Endothelial cell of umbilical vein (primary cell): Measurements from ENCODE around the gene CDKL2. TPM values are rescaled to one million over a fixed set of nuclear protein-coding genes. Genes with fewer than 3 reads are reported as not detected.

Experiments
- BruUV-seq: library from RNA; stranded (reverse); fragments of 400-500 nt; replicated peaks from 2 replicates; lab custom pipeline; 2021; lab: Mats Ljungman, UMichigan
- CTCF ChIA-PET: fragments of 300-600, 350-600 bp; sonication (Branson Sonifier 250); formaldehyde crosslinking; loops from one replicate; lab custom pipeline; 2021; ENCODE audit warnings: antibody characterized with exemption, inconsistent platforms; lab: Charles Lee
- POLR2A ChIA-PET: fragments of 300-600, 350-600 bp; sonication (Branson Sonifier 250); formaldehyde crosslinking; loops from one replicate; lab custom pipeline; 2021; ENCODE audit warnings: antibody characterized with exemption, inconsistent platforms; lab: Charles Lee
- DNase-seq: peaks from one replicate; pipeline ENCODE4 v3.0.0-alpha.2; 2011; ENCODE audit warnings: low read depth, low spot score
- FAIRE-seq: peaks from 2 replicates; lab custom pipeline; 2011; peaks lifted over from hg19 to GRCh38; lab: Jason Lieb, UNC
- H2AFZ ChIP-seq: 2 replicates; pipeline ENCODE4 v1.6.0; 2012; ENCODE audit warnings: low read depth, low read length, control low read depth, inconsistent platforms
- H3K27ac ChIP-seq: 2 replicates; pipeline ENCODE4 v1.5.1; 2011; ENCODE audit warnings: low read depth, mild to moderate bottlenecking, control low read depth, low read length, moderate library complexity; ENCODE audit not compliant: insufficient read depth
- H3K27me3 ChIP-seq, 2 experiments: 2 replicates each; pipeline versions ENCODE4 v1.6.0 to v1.6.1; 2011; ENCODE audit warnings: low read length in 2 of 2, mixed read lengths in 1 of 2; ENCODE audit not compliant: control insufficient read depth in 2 of 2, insufficient read depth in 2 of 2
- H3K36me3 ChIP-seq, 2 experiments: 2 replicates in 1 of 2; 3 replicates in 1 of 2; pipeline ENCODE4 v1.5.1; 2011; ENCODE audit warnings: low read length in 2 of 2, mild to moderate bottlenecking in 1 of 2, moderate library complexity in 1 of 2; ENCODE audit not compliant: control insufficient read depth in 2 of 2, insufficient read depth in 2 of 2; ENCODE audit errors: extremely low read depth in 1 of 2
- H3K4me1 ChIP-seq: 3 replicates; pipeline ENCODE4 v1.5.1; 2011; ENCODE audit warnings: mild to moderate bottlenecking, low read length; ENCODE audit not compliant: control insufficient read depth, insufficient read depth; ENCODE audit errors: extremely low read depth
- H3K4me2 ChIP-seq: 2 replicates; pipeline ENCODE4 v1.6.1; 2011; ENCODE audit warnings: low read length, control low read depth, mixed read lengths; ENCODE audit not compliant: insufficient read depth
- H3K4me3 ChIP-seq, 3 experiments: fragments of 200-600 bp in 1 of 3; sonication (generic), shearing (Covaris generic) in 1 of 3; replicated peaks in 1 of 3; 2 replicates each; pipeline ENCODE4 v1.5.1; 2011 to 2016; ENCODE audit warnings: control low read depth in 3 of 3, low read length in 3 of 3, mild to moderate bottlenecking in 2 of 3, inconsistent platforms in 1 of 3, low read depth in 1 of 3, moderate library complexity in 1 of 3; ENCODE audit not compliant: insufficient read depth in 1 of 3
- H3K79me2 ChIP-seq: 2 replicates; pipeline ENCODE4 v1.6.0; 2012; ENCODE audit warnings: low read length, inconsistent platforms; ENCODE audit not compliant: control insufficient read depth, insufficient read depth
- H3K9ac ChIP-seq: replicated peaks from 2 replicates; pipeline ENCODE3; 2011; ENCODE audit warnings: low read length, control low read depth; ENCODE audit not compliant: insufficient read depth; ENCODE audit errors: extremely low read depth
- H3K9me1 ChIP-seq: replicated peaks from 3 replicates; pipeline ENCODE4 v1.6.0; 2011; ENCODE audit warnings: mild to moderate bottlenecking, low read length; ENCODE audit not compliant: control insufficient read depth, insufficient read depth; ENCODE audit errors: extremely low read depth
- H3K9me3 ChIP-seq: replicated peaks from 2 replicates; pipeline ENCODE4 v1.5.1; 2012; ENCODE audit warnings: low read length, inconsistent platforms; ENCODE audit not compliant: control insufficient read depth, insufficient read depth
- H4K20me1 ChIP-seq: replicated peaks from 2 replicates; pipeline ENCODE3; 2011; ENCODE audit warnings: mild to moderate bottlenecking, low read length; ENCODE audit not compliant: control insufficient read depth, insufficient read depth; ENCODE audit errors: extremely low read depth
- CTCF ChIP-seq, 2 donors: IDR thresholded peaks; 1 replicate in 1 of 2; 2 replicates in 1 of 2; pipeline ENCODE4 v1.5.1; 2011; ENCODE audit warnings: low read length in 2 of 2, mild to moderate bottlenecking in 2 of 2, moderate library complexity in 2 of 2, control low read depth in 1 of 2, inconsistent platforms in 1 of 2, low read depth in 1 of 2; ENCODE audit not compliant: insufficient read depth in 1 of 2; ENCODE audit errors: extremely low read depth in 1 of 2
- EZH2 ChIP-seq: IDR thresholded peaks from 2 replicates; pipeline ENCODE4 v1.6.1; 2012; ENCODE audit warnings: borderline replicate concordance, low read depth, mild to moderate bottlenecking, moderate library complexity, low read length, inconsistent platforms; ENCODE audit not compliant: severe bottlenecking
- FOS ChIP-seq: IDR thresholded peaks from 2 replicates; pipeline ENCODE4 v1.6.1; 2011; ENCODE audit warnings: mild to moderate bottlenecking, low read length, moderate library complexity, borderline replicate concordance; ENCODE audit not compliant: insufficient read depth
- GATA2 ChIP-seq: IDR thresholded peaks from 2 replicates; pipeline ENCODE4 v1.7.0; 2011; ENCODE audit warnings: low read depth, mild to moderate bottlenecking, moderate library complexity, mixed read lengths, low read length; ENCODE audit not compliant: insufficient read length, insufficient read depth
- JUN ChIP-seq: IDR thresholded peaks from 2 replicates; pipeline ENCODE4 v1.6.1; 2011; ENCODE audit warnings: borderline replicate concordance, low read depth; ENCODE audit not compliant: insufficient read length, insufficient read depth
- MAX ChIP-seq: IDR thresholded peaks from 2 replicates; pipeline ENCODE4 v1.6.1; 2011; ENCODE audit not compliant: insufficient read depth, insufficient read length
- MYC ChIP-seq: IDR thresholded peaks from one replicate; pipeline ENCODE4 v1.6.1; 2011; ENCODE audit warnings: mild to moderate bottlenecking, low read depth, low read length
- POLR2A ChIP-seq: IDR thresholded peaks from 2 replicates; pipeline ENCODE4 v1.6.1; 2012; ENCODE audit warnings: low read depth, mild to moderate bottlenecking, control low read depth, low read length
- POLR2AphosphoS5 ChIP-seq: IDR thresholded peaks from 2 replicates; pipeline ENCODE4 v1.6.1; 2012; ENCODE audit warnings: low read depth, mild to moderate bottlenecking, control low read depth, low read length, moderate library complexity; ENCODE audit not compliant: insufficient read depth
- dilution Hi-C: fragments of 300-500 bp; cut with MboI; formaldehyde crosslinking; loops from one replicate; pipeline ENCODE4 v1.15.0; 2019; ENCODE audit warnings: low sequenced_read_pairs; ENCODE audit not compliant: extremely low pct_ligation_motif_present
- intact Hi-C: fragments of 100-400 bp; cut with micrococcal nuclease; formaldehyde crosslinking; loops from one replicate; pipeline ENCODE4 v1.10.0; 2022
- polyA plus RNA-seq, 4 experiments: library from polyadenylated mRNA; depleted of rRNA in 3 of 4; stranded (reverse) in 3 of 4; unstranded in 1 of 4; fragments of >200 nt; gene quantifications; 2 replicates each; pipeline versions ENCODE4 v1.2.1 to v1.2.3, GENCODE V29; 2011 to 2012; ENCODE audit warnings: missing spikeins in 1 of 4
- small RNA-seq: library from RNA; depleted of rRNA; stranded (forward); fragments of <200 nt; gene quantifications from one replicate; pipeline ENCODE3, GENCODE V24; 2012; ENCODE audit warnings: low replicate concordance, low read depth; ENCODE audit not compliant: insufficient read depth, insufficient read length
- total RNA-seq: library from RNA; stranded (reverse); gene quantifications from 2 replicates; pipeline ENCODE4 v1.2.3, GENCODE V29; 2021

The CDKL2 gene
- total and polyA plus RNA-seq, 2 donors (not counting 3 experiments of a cell fraction or from before 2014, with no cell fraction given): 0.23 to 0.55 TPM

DNA sequence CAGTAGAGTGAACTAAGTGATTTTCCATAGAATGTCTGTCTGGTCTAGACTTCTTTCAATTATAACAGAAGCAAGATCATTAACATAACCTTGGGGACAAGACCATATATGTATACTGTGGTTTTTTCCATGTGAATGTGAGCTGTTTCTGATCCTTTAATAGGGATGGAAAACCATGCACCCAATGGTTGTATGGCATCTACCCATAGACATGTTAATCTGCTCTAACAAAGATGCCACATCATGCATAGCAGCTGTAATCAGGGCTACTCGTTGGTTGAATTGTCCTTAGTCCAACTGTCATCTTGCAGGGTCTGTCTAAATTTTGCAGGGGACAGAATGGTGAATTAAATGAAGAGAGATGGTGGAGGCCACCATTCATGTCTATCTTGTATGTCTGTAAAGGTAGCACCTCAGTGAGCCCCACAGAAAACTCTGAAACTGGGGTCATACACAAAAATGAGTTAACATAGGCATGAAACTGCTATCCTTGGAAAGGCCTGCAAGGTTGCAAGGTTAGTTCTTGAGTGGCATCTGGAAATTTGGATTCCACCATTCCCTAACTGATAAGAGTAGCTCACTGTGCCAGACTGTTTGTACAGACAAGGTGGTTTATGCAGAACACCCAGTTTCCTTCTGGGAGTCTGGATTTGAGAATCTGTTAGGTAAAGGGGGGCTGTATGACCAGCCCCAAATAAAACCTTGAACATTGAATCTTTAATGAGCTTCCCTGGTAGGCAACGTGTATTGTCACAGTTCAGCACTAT, 99.6 kb downstream of the CDKL2 start:
- peaks cover 0 to 3% of the 10 kb centered on the region in 2 experiments for H3K36me3 ChIP-seq
- CTCF ChIA-PET: interaction anchor here (1.1 to 1.5 kb wide), 2 partner anchors 9 kb away, joined by 3 read pairs; no protein-coding TSS in a partner anchor
- intact Hi-C loops (no loop called here), dilution Hi-C loops (no loop called here)
- H3K79me2 ChIP-seq: no peaks in the 10 kb centered on the region
- DNase-seq (no peak), FAIRE-seq (no peak)
- BruUV-seq: no TSS peak
- no peaks in the 10 kb centered on the region for H3K4me1 ChIP-seq
- H3K4me2 ChIP-seq: no peak overlapping the region
- no peaks in the 10 kb centered on the region for H4K20me1 ChIP-seq
- H3K9ac ChIP-seq: no peak overlapping the region
- H3K9me3 ChIP-seq: no peaks in the 10 kb centered on the region
- POLR2A ChIA-PET: interaction anchor here (0.5 kb wide), 1 partner anchor 81 kb away, joined by 4 read pairs; no protein-coding TSS in a partner anchor
- H3K27ac ChIP-seq: no peak overlapping the region
- H2AFZ ChIP-seq: no peak overlapping the region
- TF ChIP-seq POLR2AphosphoS5 (no peak), MYC (no peak), MAX (no peak), GATA2 (no peak), FOS (no peak), POLR2A (no peak), EZH2 (no peak), JUN (no peak), CTCF (IDR thresholded peaks at IDR 0.05; ENCODE audit: extremely low read depth in 1 of 2, insufficient read depth in 1 of 2, low read depth in 1 of 2, low read length in 2 of 2) (no peak)
- no peaks in the 10 kb centered on the region for H3K9me1 ChIP-seq
- no peak overlapping the region for H3K4me3 ChIP-seq
- H3K27me3 ChIP-seq: no peaks in the 10 kb centered on the region

Small RNA genes lying within 50 kb of the gene (small RNA-seq; reads per million reads assigned to genes)
- not detected for gene RF00019

Other genes starting within 250 kb of the CDKL2 start
- 29.1 and 30.9 TPM in 2 replicates for gene RCHY1, start 116.1 kb downstream of the CDKL2 start, total RNA-seq
- 13.0 and 21.1 TPM in 2 replicates for gene RCHY1, start 116.1 kb downstream of the CDKL2 start, polyA plus RNA-seq
- 6.8 and 8.0 TPM in 2 replicates for gene THAP6, start 116.1 kb downstream of the CDKL2 start, total RNA-seq
- 2.1 and 2.3 TPM in 2 replicates for gene THAP6, start 116.1 kb downstream of the CDKL2 start, polyA plus RNA-seq
- gene ODAPH, start 74.5 kb downstream of the CDKL2 start, total RNA-seq: not detected in 2 replicates
- not detected in 2 replicates for gene ODAPH, start 74.5 kb downstream of the CDKL2 start, polyA plus RNA-seq
- 180 and 194 TPM in 2 replicates for gene G3BP2, start 42.9 kb upstream of the CDKL2 start, total RNA-seq
- 39.3 and 61.1 TPM in 2 replicates for gene G3BP2, start 42.9 kb upstream of the CDKL2 start, polyA plus RNA-seq
- 60.2 and 66.0 TPM in 2 replicates for gene USO1, start 94.0 kb upstream of the CDKL2 start, total RNA-seq
- gene USO1, start 94.0 kb upstream of the CDKL2 start, polyA plus RNA-seq: 24.4 and 29.1 TPM in 2 replicates